SK-N-SH treated with all-trans-retinoic acid at 6 μM for 48 hours (cell line): ENCODE results near the gene QSER1.

ENCODE experiments used
- ATAC-seq: fragments of 200-7000 bp; cut with Tn5 transposase; 3 replicates; pipeline ENCODE4 v1.9.1; 2020; ENCODE audit warnings: mild to moderate bottlenecking, moderate library complexity
- ARNTL ChIP-seq: fragments of 450-650 bp; formaldehyde crosslinking; IDR thresholded peaks from 2 replicates; pipeline ENCODE4 v1.5.0; 2020; ENCODE audit warnings: low read depth, mild to moderate bottlenecking, moderate library complexity, borderline replicate concordance
- BACH2 ChIP-seq: fragments of 250-450 bp; sonication (Bioruptor Pico); IDR thresholded peaks from 2 replicates; pipeline ENCODE4 v1.9.0; 2021; ENCODE audit warnings: mild to moderate bottlenecking, borderline replicate concordance
- CREB5 ChIP-seq: fragments of 250-450 bp; sonication (Bioruptor Pico); IDR thresholded peaks from 2 replicates; pipeline ENCODE4 v1.5.1; 2020; ENCODE audit warnings: low read depth, mild to moderate bottlenecking, moderate library complexity
- CSDC2 ChIP-seq: fragments of 250-450 bp; sonication (Bioruptor Pico); IDR thresholded peaks from 2 replicates; pipeline ENCODE4 v1.5.0; 2020; ENCODE audit warnings: mild to moderate bottlenecking, moderate library complexity
- ESRRG ChIP-seq: fragments of 250-450 bp; sonication (Bioruptor Pico); IDR thresholded peaks from 2 replicates; pipeline ENCODE4 v1.6.1; 2021; ENCODE audit warnings: mild to moderate bottlenecking
- GLIS3 ChIP-seq: fragments of 250-450 bp; sonication (Bioruptor Pico); IDR thresholded peaks from 2 replicates; pipeline ENCODE4 v1.5.0; 2020; ENCODE audit warnings: mild to moderate bottlenecking, moderate library complexity
- ISL1 ChIP-seq: fragments of 250-450 bp; sonication (Bioruptor Pico); IDR thresholded peaks from 2 replicates; pipeline ENCODE4 v2.1.2; 2022; ENCODE audit warnings: mild to moderate bottlenecking, moderate library complexity
- PATZ1 ChIP-seq: fragments of 250-450 bp; sonication (Bioruptor Pico); IDR thresholded peaks from 2 replicates; pipeline ENCODE4 v1.8.0; 2020; ENCODE audit warnings: mild to moderate bottlenecking, moderate library complexity, borderline replicate concordance
- PPARA ChIP-seq: fragments of 250-450 bp; sonication (Bioruptor Pico); IDR thresholded peaks from 2 replicates; pipeline ENCODE4 v1.5.0; 2020; ENCODE audit warnings: mild to moderate bottlenecking, borderline replicate concordance
- SNAI2 ChIP-seq: fragments of 250-450 bp; sonication (Bioruptor Pico); IDR thresholded peaks from 2 replicates; pipeline ENCODE4 v1.5.0; 2020; ENCODE audit warnings: mild to moderate bottlenecking, moderate library complexity
- TCF4 ChIP-seq: fragments of 250-450 bp; sonication (Bioruptor Pico); IDR thresholded peaks from 2 replicates; pipeline ENCODE4 v1.8.0; 2021; ENCODE audit warnings: mild to moderate bottlenecking, moderate library complexity, borderline replicate concordance
- TOX ChIP-seq: fragments of 250-450 bp; sonication (Bioruptor Pico); IDR thresholded peaks from 2 replicates; pipeline ENCODE4 v1.8.0; 2021; ENCODE audit warnings: mild to moderate bottlenecking, moderate library complexity, borderline replicate concordance
- TSHZ2 ChIP-seq: fragments of 250-450 bp; sonication (Bioruptor Pico); IDR thresholded peaks from 2 replicates; pipeline ENCODE4 v1.5.0; 2020; ENCODE audit warnings: mild to moderate bottlenecking, moderate library complexity
- ZC3H10 ChIP-seq: fragments of 250-450 bp; sonication (Bioruptor Pico); IDR thresholded peaks from 2 replicates; pipeline ENCODE4 v1.5.1; 2021; ENCODE audit warnings: mild to moderate bottlenecking, moderate library complexity
- ZFP3 ChIP-seq: fragments of 250-450 bp; sonication (Bioruptor Pico); IDR thresholded peaks from 2 replicates; pipeline ENCODE4 v1.5.0; 2020; ENCODE audit warnings: mild to moderate bottlenecking, moderate library complexity
- ZFP30 ChIP-seq: fragments of 450-650 bp; formaldehyde crosslinking; IDR thresholded peaks from 2 replicates; pipeline ENCODE4 v1.5.0; 2022; ENCODE audit warnings: mild to moderate bottlenecking, moderate library complexity
- ZNF565 ChIP-seq: fragments of 450-650 bp; formaldehyde crosslinking; conservative IDR thresholded peaks from 2 replicates; pipeline ENCODE4 v1.5.0; 2020; ENCODE audit warnings: low read depth, mild to moderate bottlenecking, moderate library complexity
- ZNF8 ChIP-seq: fragments of 450-650 bp; formaldehyde crosslinking; IDR thresholded peaks from 2 replicates; pipeline ENCODE4 v1.5.0; 2020; ENCODE audit warnings: mild to moderate bottlenecking, moderate library complexity
- TF ChIP-seq, protein P1 (sequence below): fragments of 250-450 bp; sonication (Bioruptor Pico); IDR thresholded peaks from 2 replicates; pipeline ENCODE4 v1.5.1; 2021; ENCODE audit warnings: mild to moderate bottlenecking, moderate library complexity

QSER1 gene

DNA sequence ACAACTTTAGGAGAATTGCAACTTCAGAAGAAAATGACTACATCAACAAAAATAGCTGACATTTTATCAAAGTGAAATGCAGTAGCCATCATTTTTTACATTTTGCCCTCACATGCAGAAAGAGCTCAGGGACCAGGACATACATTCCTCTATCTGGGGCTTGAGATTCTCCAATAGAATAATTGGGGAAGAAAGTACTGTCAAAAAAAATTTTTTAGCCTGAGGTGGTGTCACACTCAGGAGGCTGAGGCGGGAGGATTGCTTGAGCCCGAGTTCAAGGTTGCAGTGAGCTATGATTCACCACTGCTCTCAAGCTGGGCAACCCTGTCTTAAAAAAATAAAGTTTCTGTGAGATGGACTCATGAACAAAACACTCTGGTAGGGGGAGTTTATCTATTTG lies 90.9 kb downstream of the QSER1 start:
- TF ChIP-seq ISL1, result no peak
- no peak for TF ChIP-seq PATZ1 (CRISPR knock-in tag)
- no peak for TF ChIP-seq CSDC2 (CRISPR knock-in tag)
- no peak for TF ChIP-seq TOX (CRISPR knock-in tag)
- no peak for TF ChIP-seq ZC3H10 (CRISPR knock-in tag)
- TF ChIP-seq BACH2 (CRISPR knock-in tag), result no peak
- TF ChIP-seq ARNTL (CRISPR knock-in tag), result no peak
- TF ChIP-seq PPARA (CRISPR knock-in tag), result no peak
- no peak for TF ChIP-seq TCF4 (CRISPR knock-in tag)
- no peak; the same call in 2 of the 3 replicates for ATAC-seq

- no peak for ATAC-seq
- TF ChIP-seq TSHZ2 (CRISPR knock-in tag), result no peak
- TF ChIP-seq CREB5 (CRISPR knock-in tag), result no peak
- TF ChIP-seq GLIS3 (CRISPR knock-in tag), result no peak
- TF ChIP-seq TCF4 (CRISPR knock-in tag), result no peak
- TF ChIP-seq SNAI2 (CRISPR knock-in tag), result no peak
- no peak for TF ChIP-seq ZNF8 (CRISPR knock-in tag)
- TF ChIP-seq ISL1, result no peak
- TF ChIP-seq ESRRG (CRISPR knock-in tag), result no peak
- no peak for TF ChIP-seq ZFP3
- no peak for TF ChIP-seq BACH2 (CRISPR knock-in tag)
- TF ChIP-seq CSDC2 (CRISPR knock-in tag), result no peak
- TF ChIP-seq ZNF565 (CRISPR knock-in tag), result no peak
- TF ChIP-seq, protein P1, sequence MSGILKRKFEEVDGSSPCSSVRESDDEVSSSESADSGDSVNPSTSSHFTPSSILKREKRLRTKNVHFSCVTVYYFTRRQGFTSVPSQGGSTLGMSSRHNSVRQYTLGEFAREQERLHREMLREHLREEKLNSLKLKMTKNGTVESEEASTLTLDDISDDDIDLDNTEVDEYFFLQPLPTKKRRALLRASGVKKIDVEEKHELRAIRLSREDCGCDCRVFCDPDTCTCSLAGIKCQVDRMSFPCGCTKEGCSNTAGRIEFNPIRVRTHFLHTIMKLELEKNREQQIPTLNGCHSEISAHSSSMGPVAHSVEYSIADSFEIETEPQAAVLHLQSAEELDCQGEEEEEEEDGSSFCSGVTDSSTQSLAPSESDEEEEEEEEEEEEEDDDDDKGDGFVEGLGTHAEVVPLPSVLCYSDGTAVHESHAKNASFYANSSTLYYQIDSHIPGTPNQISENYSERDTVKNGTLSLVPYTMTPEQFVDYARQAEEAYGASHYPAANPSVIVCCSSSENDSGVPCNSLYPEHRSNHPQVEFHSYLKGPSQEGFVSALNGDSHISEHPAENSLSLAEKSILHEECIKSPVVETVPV (CRISPR knock-in tag), result no peak
- TF ChIP-seq, all 23 proteins: peak for 0
These were observed 93.0 kb downstream of the QSER1 start for GRCh38 chr11:32985600-32985999.

- TF ChIP-seq TOX (CRISPR knock-in tag) (no peak), ZFP3 (no peak), TSHZ2 (CRISPR knock-in tag) (no peak), ZFP30 (no peak), PPARA (CRISPR knock-in tag) (no peak)
- ATAC-seq, result no peak
These were observed 95.2 kb downstream of the QSER1 start for GRCh38 chr11:32987851-32988250.
